HG02970 (cell line): ENCODE results near the gene BICRA.

Source experiments
- ATAC-seq: cut with Tn5 transposase; IDR thresholded peaks from one replicate; pipeline ENCODE4 v1.9.1; 2021; ENCODE audit warnings: mild to moderate bottlenecking, moderate library complexity, moderate number of reproducible peaks; ENCODE audit not compliant: unreplicated experiment, low FRiP score

BICRA gene

GRCh38 chr19:47600246-47601179 lies 8.4 kb upstream of the BICRA start:
- ATAC-seq, result peak; percentile 94

GRCh38 chr19:47601180-47601904 lies 7.6 kb upstream of the BICRA start:
- no peak for ATAC-seq

- no peak for ATAC-seq
These were observed 5.0 kb upstream of the BICRA start for GRCh38 chr19:47603706-47604565.

DNA sequence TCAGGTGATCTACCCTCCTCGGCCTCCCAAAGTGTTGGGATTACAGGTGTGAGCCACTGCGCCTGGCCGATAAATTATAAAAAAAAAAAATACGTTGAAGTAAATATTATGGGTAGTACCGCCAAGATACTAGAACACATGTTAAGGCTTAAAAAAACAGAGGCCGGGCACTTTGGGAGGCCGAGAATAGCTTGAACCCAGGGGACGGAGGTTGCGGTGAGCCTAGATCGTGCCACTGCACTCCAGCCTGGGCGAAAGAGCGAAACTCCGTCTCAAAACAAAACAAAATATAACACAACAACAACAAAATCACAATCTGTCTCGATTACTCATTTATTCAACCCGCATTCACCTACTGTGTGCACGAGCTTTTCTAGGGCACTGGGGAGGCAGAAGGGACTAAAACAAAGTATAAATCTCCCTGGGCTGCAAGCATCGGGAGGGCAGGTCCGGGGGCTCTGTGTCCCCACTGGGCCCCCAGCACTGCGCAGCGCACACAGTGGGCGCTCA lies 1.3 kb upstream of the BICRA start:
- no peak for ATAC-seq

DNA sequence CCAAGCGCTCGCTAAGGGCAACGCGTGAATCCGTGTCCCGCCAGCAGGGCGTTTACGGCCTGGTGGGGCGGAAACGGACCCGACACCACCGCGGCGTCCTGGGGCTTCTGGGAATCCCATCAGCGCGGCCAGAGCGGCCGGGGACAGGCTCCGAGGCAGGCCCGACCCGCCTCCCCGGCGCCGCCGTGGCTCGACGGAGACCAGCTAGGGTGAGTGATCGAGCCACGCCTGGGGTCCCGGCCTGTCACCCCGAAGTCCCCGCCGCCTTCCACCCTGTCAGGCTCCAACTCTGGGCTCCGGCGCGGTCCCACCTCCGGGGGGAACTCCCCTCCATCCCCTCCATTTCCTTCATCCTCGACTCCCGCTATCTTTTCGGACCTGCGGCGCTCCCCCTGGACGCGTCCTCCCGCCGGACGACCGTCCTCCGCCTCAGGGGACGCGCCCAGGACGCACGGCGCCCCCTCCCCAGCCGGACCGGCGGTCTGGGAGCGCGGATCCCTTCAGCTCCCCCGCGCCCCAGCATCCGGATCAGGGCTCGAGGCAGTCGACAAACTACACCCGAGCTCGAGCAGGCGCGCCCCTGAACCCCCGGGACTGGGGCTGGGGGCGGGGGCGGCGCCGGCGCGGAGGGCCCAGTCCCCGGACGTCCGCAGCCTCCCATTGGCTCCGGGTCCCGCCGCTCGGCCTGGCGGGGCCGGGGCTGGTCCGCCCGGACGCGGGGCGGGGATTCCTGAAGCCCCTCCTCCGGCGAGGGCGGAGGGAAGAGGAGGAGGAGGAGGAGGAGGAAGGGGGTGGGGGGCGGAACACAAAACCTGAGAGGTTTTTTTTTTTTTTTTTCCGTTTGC lies 638 bp upstream of the BICRA start:
- ATAC-seq, result peak; percentile 87

DNA sequence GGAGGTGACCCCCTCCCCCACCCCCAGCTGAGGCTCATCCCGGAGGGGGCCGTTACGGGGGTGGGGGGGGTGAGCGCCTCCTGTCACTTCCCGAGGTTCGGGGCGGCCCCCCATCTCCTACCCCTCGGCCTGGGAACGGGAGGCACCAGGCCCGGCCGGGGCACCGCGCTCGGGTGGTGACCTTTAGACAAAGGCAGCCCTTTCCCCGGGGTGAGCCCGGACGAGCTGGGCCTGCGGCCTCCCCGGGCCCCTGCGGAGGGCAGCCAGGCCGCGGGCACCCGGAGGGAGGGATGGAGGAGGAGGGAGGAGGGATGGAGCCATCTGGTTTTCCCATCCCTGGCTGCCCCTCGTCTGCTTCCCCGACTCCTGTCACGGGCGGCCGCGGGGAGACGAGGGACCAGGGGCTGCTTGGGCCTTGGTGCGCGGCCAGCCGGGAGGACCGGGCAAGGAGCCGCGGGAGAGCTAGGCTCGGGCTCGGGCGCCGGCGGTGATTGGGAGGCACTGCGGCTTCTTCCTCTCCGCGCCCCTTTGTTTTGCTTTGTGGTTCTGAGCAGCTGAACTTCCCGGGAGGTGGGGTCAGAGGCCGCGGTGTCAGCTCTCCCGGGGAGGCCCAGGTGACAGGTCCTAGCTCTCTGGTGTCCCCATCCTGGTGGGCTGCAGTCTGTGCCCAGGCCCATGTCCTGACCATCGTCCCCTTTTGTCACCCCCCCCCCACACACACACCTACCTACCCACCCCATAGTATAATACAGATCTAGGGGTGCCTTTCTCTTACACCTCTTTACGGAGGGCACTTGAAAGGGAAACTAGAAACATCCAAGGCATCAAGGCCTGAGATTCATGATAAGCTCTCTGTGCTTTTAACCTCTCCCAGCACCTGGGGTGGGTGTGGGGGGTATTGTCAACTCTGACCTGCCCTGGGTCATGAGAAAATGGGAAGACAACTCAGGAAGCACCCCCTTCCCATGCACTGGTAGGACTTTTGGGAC lies 1.3 kb downstream of the BICRA start:
- ATAC-seq, result no peak

DNA sequence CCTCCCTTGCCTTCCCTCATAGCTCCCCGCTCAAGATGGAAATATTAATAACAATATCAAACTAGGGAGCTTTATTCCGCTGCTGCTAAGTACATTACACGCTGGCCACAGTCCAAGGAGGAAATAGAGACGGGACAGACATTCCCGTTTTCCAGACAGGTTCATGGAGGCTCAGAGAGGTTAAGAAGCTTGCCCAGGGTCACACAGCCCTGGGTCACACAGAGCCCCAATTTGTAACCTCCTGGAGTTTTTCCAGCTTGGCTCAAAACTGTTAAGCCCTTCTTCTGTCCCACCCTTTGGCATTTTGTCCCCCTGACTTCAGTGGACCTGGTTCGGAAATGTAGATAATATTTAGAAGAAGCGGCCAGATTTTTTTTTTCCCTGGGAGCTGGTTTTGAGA lies 2.0 kb downstream of the BICRA start:
- no peak for ATAC-seq

DNA sequence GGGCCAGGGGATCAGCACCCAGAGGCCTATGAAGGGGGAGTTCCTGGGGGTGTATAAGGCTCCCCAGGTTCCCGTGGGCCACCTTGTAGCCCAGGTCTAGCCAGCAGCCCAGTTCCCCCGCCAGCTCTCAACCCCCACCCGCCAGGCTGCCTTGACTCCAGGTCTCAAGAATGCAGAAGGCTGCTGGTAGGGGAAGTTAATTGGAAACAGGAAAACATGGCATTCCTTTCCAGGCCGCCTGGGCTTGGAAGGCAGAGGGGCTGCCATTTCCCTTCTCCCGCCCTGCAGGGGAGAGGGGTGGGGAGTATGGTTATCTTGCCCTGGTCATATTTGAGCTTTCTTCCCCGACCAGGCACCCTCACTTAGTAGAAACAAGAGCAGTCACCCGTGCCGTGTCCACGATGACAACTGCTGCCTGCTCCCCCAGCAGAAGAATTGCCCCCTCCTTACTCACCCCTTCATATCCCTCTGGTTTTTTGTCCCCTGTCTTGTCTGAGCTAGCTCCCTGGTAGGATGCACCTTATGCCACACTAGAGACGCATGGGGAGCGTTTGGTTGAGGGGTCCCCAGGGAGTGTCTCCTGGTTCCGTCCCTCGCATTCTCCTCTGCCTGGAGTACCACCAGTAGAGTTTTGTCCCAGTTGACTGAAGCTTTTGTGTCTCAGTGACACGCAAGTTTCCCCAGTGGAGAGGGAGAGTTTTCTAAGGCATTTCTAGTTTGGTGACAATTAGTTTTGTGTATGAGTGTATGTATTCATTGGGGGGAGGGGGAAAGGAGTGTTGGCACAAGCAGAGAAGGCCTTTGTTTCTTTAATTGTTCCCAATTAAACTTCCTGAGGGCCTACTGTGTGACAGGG lies 4.5 kb downstream of the BICRA start:
- no peak for ATAC-seq

DNA sequence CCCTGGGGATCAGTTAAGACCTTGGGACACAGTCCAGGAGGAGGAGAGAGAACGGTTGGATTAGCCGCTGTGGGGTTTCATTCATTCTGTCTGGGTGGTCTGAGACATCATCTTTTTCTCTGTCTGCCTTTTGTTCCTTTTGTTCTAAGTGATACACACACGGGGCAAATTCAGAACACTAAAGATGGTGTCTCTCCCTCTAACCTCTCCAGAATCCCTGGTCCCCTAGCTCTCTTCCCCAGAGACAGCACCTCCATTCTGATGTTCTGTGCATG lies 5.0 kb downstream of the BICRA start:
- no peak for ATAC-seq

DNA sequence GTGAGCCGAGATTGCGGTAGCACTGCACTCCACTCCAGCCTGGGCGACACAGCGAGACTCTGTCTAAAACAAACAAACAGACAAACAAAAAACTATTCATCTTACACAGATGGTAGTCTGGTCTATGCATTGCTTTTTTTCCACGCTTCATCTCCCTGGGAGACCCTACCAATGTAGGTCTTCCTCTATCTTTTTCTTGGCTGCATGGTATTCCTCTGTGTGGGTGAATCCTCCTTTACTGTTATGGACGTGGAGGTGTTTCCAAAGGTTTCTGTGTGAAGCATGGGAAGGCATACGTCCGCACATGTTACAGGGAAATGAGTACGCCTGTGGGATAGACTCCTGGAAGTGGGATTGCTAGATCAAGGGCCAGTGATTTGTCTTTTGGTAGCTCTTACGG lies 5.6 kb downstream of the BICRA start:
- ATAC-seq, result no peak

DNA sequence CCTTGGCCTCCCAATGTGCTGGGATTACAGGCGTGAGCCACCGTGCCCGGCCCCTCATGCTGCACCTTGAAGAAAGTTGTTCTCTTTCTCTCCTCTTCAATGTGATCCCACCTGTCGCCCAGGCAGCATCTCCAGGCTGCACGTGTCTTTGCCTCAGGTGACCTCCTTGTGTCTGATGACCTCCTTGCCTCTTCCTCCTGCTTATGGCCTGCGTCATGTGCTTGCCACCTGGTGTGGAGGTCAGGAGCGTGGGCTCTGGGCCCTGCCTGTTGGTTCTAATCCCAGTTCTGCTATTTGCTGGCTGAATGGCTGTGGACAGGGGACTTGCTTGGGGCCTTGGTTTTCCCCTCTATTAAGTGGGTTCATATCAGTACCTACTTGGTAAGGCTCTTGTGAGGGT lies 6.3 kb downstream of the BICRA start:
- no peak for ATAC-seq

- no peak for ATAC-seq
These were observed 6.8 kb downstream of the BICRA start for GRCh38 chr19:47615714-47616113.

GRCh38 chr19:47618771-47619170 lies 9.8 kb downstream of the BICRA start:
- ATAC-seq, result no peak

DNA sequence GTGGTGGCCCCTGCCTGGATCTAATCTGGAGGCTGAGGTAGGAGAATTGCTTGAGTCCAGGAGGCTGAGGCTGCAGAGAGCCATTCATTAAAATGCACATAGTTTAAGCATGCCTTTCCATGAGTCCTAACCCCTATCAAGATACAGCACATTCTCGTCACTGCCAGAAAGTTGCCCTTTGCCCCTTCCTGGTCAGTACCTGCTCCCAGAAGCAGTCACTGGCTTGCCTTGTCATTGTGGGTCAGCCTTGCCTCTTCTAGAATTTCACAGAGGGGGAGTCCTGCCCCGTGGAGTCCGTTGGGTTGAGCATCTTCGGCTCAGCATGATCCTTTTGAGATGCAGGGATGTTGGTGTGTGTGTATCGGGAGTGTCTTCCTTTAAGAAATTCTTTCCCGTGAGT lies 10.8 kb downstream of the BICRA start:
- no peak for ATAC-seq

DNA sequence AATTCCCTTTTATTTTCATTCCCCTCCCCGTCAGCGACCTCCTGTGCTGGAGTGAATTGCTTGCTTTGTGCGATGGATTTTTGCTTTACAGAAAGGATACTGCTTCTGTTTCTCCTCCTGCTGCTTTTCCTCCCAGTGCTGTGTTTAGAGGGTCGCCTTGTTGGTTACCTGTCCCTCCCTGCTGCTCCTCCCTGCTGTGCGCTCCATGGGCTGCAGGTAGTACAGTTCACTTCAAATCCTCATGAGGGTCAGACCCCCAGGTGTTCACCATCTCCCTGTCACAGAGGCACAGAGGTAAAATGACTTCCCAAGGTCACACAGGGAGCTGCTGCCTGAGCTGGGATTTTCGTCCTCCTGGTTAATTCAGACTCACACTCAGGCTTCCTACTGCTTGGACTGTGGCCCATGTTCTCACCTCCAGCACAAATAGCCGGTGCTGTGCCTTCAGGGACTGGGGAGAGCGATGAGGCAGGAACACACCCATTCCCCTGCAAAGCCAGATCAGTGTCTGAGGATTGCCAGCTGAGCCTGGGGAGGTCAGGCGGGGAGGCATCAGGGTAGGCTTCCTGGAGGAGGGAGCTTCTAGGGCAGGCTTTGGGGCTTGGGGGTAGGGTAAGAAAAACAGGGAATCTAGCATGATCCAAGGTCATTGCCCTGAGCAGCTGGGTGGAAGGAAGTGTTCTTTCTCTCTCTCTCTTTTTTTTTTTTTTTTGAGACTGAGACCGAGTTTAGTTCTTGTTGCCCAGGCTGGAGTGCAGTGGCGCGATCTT lies 14.4 kb downstream of the BICRA start:
- ATAC-seq, result no peak

DNA sequence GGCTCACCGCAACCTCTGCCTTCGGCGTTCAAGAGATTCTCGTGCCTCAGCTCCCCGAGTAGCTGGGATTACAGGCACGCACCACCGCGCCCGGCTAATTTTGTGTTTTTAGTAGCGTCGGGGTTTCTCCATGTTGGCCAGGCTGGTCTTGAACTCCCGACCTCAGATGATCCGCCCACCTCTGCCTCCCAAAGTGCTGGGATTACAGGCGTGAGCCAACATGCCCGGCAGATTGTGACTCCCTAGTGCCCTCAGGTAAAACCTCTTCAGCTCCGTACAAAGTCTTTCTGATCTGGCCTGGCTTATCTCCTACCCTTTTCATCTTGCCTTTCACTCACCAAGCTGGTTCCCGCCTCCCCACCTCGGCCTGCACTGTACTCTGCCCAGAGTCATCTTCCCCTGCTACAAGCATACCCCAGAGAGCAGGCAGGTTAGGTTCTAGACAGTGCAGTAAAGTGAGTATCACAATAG lies 15.0 kb downstream of the BICRA start:
- no peak for ATAC-seq

DNA sequence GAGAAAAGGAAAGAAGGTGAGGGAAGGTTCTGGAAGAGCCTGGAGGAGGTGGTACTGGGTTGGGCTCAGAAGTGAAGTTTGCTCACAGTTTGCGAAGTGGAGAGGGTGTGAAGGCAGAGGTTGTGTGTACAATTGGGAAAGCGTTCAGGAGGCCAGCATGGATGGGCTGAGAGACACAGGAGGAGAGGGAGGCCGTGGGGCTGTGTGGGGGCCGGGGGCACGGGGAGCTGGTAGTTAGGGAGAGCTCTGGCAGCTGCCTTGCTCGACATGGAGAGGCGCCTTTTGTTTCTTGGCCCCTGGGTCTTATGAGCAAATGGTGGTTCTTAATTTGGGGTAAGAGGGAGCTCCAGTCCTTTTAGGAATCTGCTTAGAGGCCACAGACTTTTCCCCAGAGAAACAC lies 16.7 kb downstream of the BICRA start:
- no peak for ATAC-seq
